MM.1S (cell line): Measurements from ENCODE around the gene CEBPE.

Experiments
- DNase-seq: peaks from one replicate; pipeline ENCODE4 v3.0.0-alpha.2; 2015
- H2AFZ ChIP-seq: fragments of 300-600 bp; sonication (generic); 2 replicates; pipeline ENCODE4 v1.6.0; 2016; ENCODE audit warnings: antibody characterized with exemption, low read length
- H3F3A ChIP-seq: fragments of 300-600 bp; sonication (generic); 2 replicates; pipeline ENCODE4 v1.6.1; 2016; ENCODE audit warnings: mild to moderate bottlenecking, antibody characterized with exemption, low read length, moderate library complexity, mixed read lengths; ENCODE audit not compliant: insufficient read depth
- H3K27ac ChIP-seq: fragments of 300-600 bp; sonication (generic); 2 replicates; pipeline ENCODE4 v1.5.1; 2016; ENCODE audit warnings: mild to moderate bottlenecking, low read length
- H3K27me3 ChIP-seq: fragments of 300-600 bp; sonication (generic); replicated peaks from 2 replicates; pipeline ENCODE4 v1.6.0; 2016; ENCODE audit warnings: low read length; ENCODE audit not compliant: insufficient read depth
- H3K36me3 ChIP-seq: fragments of 300-600 bp; sonication (generic); replicated peaks from 2 replicates; pipeline ENCODE4 v1.6.1; 2016; ENCODE audit warnings: mild to moderate bottlenecking, low read length, mixed read lengths; ENCODE audit not compliant: insufficient read depth
- H3K4me1 ChIP-seq: fragments of 300-600 bp; sonication (generic); 2 replicates; pipeline ENCODE4 v1.6.1; 2016; ENCODE audit warnings: low read length, mixed read lengths
- H3K4me2 ChIP-seq: fragments of 300-600 bp; sonication (generic); 2 replicates; pipeline ENCODE4 v1.6.0; 2016; ENCODE audit warnings: low read depth, low read length
- H3K4me3 ChIP-seq: fragments of 300-600 bp; sonication (generic); 2 replicates; pipeline ENCODE4 v1.5.1; 2016; ENCODE audit warnings: low read length, mixed read lengths
- H3K79me2 ChIP-seq: fragments of 300-600 bp; sonication (generic); 2 replicates; pipeline ENCODE4 v1.6.1; 2016; ENCODE audit warnings: mixed run types, low read length, mixed read lengths
- H3K9ac ChIP-seq: fragments of 300-600 bp; sonication (generic); 2 replicates; pipeline ENCODE4 v1.6.1; 2016; ENCODE audit warnings: low read length, mixed read lengths
- H3K9me2 ChIP-seq: fragments of 300-600 bp; sonication (generic); replicated peaks from 2 replicates; pipeline ENCODE4 v1.6.1; 2016; ENCODE audit warnings: mild to moderate bottlenecking, low read length, mixed read lengths; ENCODE audit not compliant: insufficient read depth
- H3K9me3 ChIP-seq: fragments of 300-600 bp; sonication (generic); replicated peaks from 2 replicates; pipeline ENCODE4 v1.6.1; 2016; ENCODE audit warnings: mild to moderate bottlenecking, low read length, mixed read lengths; ENCODE audit not compliant: insufficient read depth
- H4K20me1 ChIP-seq: fragments of 300-600 bp; sonication (generic); 2 replicates; pipeline ENCODE4 v1.6.1; 2016; ENCODE audit warnings: mild to moderate bottlenecking, low read length, moderate library complexity, mixed read lengths; ENCODE audit not compliant: insufficient read depth
- CTCF ChIP-seq: fragments of 300-600 bp; sonication (generic); IDR thresholded peaks from 2 replicates; pipeline ENCODE4 v1.5.1; 2016; ENCODE audit warnings: antibody characterized with exemption, low read length, mixed read lengths
- EZH2 ChIP-seq: fragments of 300-600 bp; sonication (generic); optimal IDR thresholded peaks from 2 replicates; pipeline ENCODE3; 2017; ENCODE audit warnings: low read depth, mild to moderate bottlenecking, antibody characterized with exemption, low read length, mixed read lengths
- EZH2phosphoT487 ChIP-seq: fragments of 300-600 bp; sonication (generic); IDR thresholded peaks from 2 replicates; pipeline ENCODE4 v1.6.1; 2018; ENCODE audit warnings: antibody characterized with exemption, low read length

CEBPE gene

GRCh38 chr14:23164949-23165348 lies 45.9 kb upstream of the CEBPE start:
- Histone ChIP-seq H3K4me1 (no peaks in the 10 kb centered on the region), H3K4me2 (no peak overlapping the region), H3K27ac (no peak overlapping the region), H3K4me3 (no peak overlapping the region), H4K20me1 (no peaks in the 10 kb centered on the region), H2AFZ (no peak overlapping the region), H3F3A (no peaks in the 10 kb centered on the region), H3K9me2 (no peaks in the 10 kb centered on the region), H3K27me3 (no peaks in the 10 kb centered on the region), H3K9ac (no peak overlapping the region), H3K9me3 (no peaks in the 10 kb centered on the region), H3K79me2 (no peaks in the 10 kb centered on the region), H3K36me3 (no peaks in the 10 kb centered on the region)
- TF ChIP-seq EZH2phosphoT487 (no peak), CTCF (no peak), EZH2 (no peak)
- no peak for DNase-seq

- TF ChIP-seq EZH2phosphoT487 (no peak), EZH2 (no peak)
- Histone ChIP-seq H3K9me2 (no peaks in the 10 kb centered on the region), H3K36me3 (no peaks in the 10 kb centered on the region), H3K9ac (no peak overlapping the region), H3K4me1 (no peaks in the 10 kb centered on the region), H3K4me3 (no peak overlapping the region), H2AFZ (no peak overlapping the region), H3K27me3 (no peaks in the 10 kb centered on the region), H3F3A (no peaks in the 10 kb centered on the region), H4K20me1 (no peaks in the 10 kb centered on the region), H3K27ac (no peak overlapping the region), H3K4me2 (no peak overlapping the region), H3K9me3 (no peaks in the 10 kb centered on the region), H3K79me2 (no peaks in the 10 kb centered on the region)
- DNase-seq: no peak
Observed at GRCh38 chr14:23164250-23164649, 45.2 kb upstream of the CEBPE start.

GRCh38 chr14:23163830-23164229 lies 44.8 kb upstream of the CEBPE start:
- H3K4me3 ChIP-seq: no peak overlapping the region
- no peak for TF ChIP-seq EZH2
- TF ChIP-seq CTCF: no peak
- TF ChIP-seq EZH2phosphoT487: no peak
- H3K9me2 ChIP-seq: no peaks in the 10 kb centered on the region
- H3K27ac ChIP-seq: no peak overlapping the region
- no peak for DNase-seq
- no peak overlapping the region for H3K4me2 ChIP-seq
- H3K27me3 ChIP-seq: no peaks in the 10 kb centered on the region
- H3F3A ChIP-seq: no peaks in the 10 kb centered on the region
- H2AFZ ChIP-seq: no peak overlapping the region
- no peaks in the 10 kb centered on the region for H3K36me3 ChIP-seq
- H3K79me2 ChIP-seq: no peaks in the 10 kb centered on the region
- H4K20me1 ChIP-seq: no peaks in the 10 kb centered on the region
- no peaks in the 10 kb centered on the region for H3K4me1 ChIP-seq
- no peak overlapping the region for H3K9ac ChIP-seq
- no peaks in the 10 kb centered on the region for H3K9me3 ChIP-seq

GRCh38 chr14:23162800-23163199 lies 43.7 kb upstream of the CEBPE start:
- no peaks in the 10 kb centered on the region for H3K36me3 ChIP-seq
- DNase-seq: no peak
- H3K9ac ChIP-seq: no peak overlapping the region
- no peak overlapping the region for H2AFZ ChIP-seq
- no peaks in the 10 kb centered on the region for H3K9me2 ChIP-seq
- no peaks in the 10 kb centered on the region for H3K27me3 ChIP-seq
- H3K4me2 ChIP-seq: no peak overlapping the region
- no peaks in the 10 kb centered on the region for H3F3A ChIP-seq
- H3K9me3 ChIP-seq: no peaks in the 10 kb centered on the region
- no peaks in the 10 kb centered on the region for H3K4me1 ChIP-seq
- no peaks in the 10 kb centered on the region for H4K20me1 ChIP-seq
- no peak overlapping the region for H3K27ac ChIP-seq
- no peak overlapping the region for H3K4me3 ChIP-seq
- H3K79me2 ChIP-seq: no peaks in the 10 kb centered on the region
- TF ChIP-seq EZH2: no peak
- TF ChIP-seq EZH2phosphoT487: no peak
- TF ChIP-seq CTCF: no peak
